ENCODE data around the gene GFRAL. TPM values are rescaled to one million over a fixed set of nuclear protein-coding genes. Genes with fewer than 3 reads are reported as not detected.

Gene GFRAL
- total RNA-seq, 1 experiment from 2014 or later, result not detected

DNA sequence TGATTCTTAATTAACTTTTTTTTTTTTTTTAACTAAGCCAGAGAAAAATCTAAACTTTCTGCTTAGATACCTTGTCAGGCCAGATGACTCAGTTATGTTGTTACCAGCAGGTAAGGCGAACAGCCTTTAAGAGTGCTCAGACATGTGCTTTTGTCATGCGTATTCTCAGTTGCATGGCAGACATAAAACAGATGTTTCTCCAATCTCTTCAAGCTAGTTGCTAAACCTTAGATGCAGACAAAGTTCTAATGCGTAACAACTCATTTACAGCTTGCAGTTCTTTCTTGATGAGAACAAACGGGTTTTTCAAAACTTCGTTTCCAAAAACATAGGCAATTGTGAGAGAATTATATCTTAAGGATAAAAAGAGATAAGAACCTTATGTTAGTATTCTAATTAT lies 49.6 kb upstream of the GFRAL start:
- Histone ChIP-seq H3K9me2 (ENCODE audit: insufficient read depth) (no peaks in the 10 kb centered on the region), H3K9me3 (ENCODE audit: control insufficient read depth in 1 of 2, insufficient read depth in 1 of 2, low read depth in 1 of 2, low read length in 2 of 2) (no peaks in the 10 kb centered on the region), H3K4me1 (ENCODE audit: control insufficient read depth in 1 of 2, insufficient read depth in 2 of 2, low read length in 2 of 2) (0 out of 4 replicates have a peak, but pooled peaks cover 0 to 4% of the 10 kb centered on the region in 2 experiments), H3K4me2 (ENCODE audit: low read length) (no peak overlapping the region), H3K27ac (ENCODE audit: low read depth, low read length) (no peak overlapping the region), H3K9ac (ENCODE audit: low read length) (no peak overlapping the region), H3K4me3 (replicated peaks in 1 of 2; ENCODE audit: low read depth in 1 of 2, low read length in 2 of 2) (no peak overlapping the region), H2AFZ (ENCODE audit: low read depth, low read length, poor library complexity, severe bottlenecking) (no peak overlapping the region), H3K79me2 (ENCODE audit: insufficient read depth, low read length) (no peaks in the 10 kb centered on the region), H3K36me3 (ENCODE audit: control insufficient read depth in 1 of 2, insufficient read depth in 2 of 2, low read length in 2 of 2) (no peaks in the 10 kb centered on the region), H3K27me3 (ENCODE audit: insufficient read depth, low read length) (0 out of 2 replicates have a peak, but pooled peaks cover 4% of the 10 kb centered on the region), H4K20me1 (ENCODE audit: insufficient read depth) (no peaks in the 10 kb centered on the region)
- BruUV-seq (replicated peaks), result no TSS peak
- intact Hi-C loops (cut with micrococcal nuclease), result loop anchor here (5.0 kb wide), 3 partner anchors 160 to 1015 kb away; no protein-coding TSS in a partner anchor
- ChIA-PET POLR2A (no interaction called here), RAD21 (ENCODE audit: low non-redundant PET in 1 of 2, low total read pairs in 2 of 2, uncharacterized antibody in 2 of 2, unreplicated experiment in 2 of 2) (no interaction called here), CTCF (interaction anchor here (1.0 to 2.3 kb wide), 2 partner anchors 168 to 675 kb away, joined by 5 to 29 read pairs; no protein-coding TSS in a partner anchor)
- DNase-seq (ENCODE audit: low read depth, low spot score) (no peak), ATAC-seq (no peak)
- TF ChIP-seq RAD21 (IDR thresholded peaks at IDR 0.05; ENCODE audit: low read depth) (no peak), ZNF274 (IDR thresholded peaks at IDR 0.05; ENCODE audit: low read depth, low read length) (no peak), POLR2AphosphoS5 (IDR thresholded peaks at IDR 0.05; ENCODE audit: low read depth, low read length) (no peak), YY1 (IDR thresholded peaks at IDR 0.05; ENCODE audit: extremely low read depth, insufficient replicate concordance, low read depth, low read length) (no peak), EGR1 (IDR thresholded peaks at IDR 0.05; ENCODE audit: low read depth) (no peak), ELF1 (IDR thresholded peaks at IDR 0.05; ENCODE audit: borderline replicate concordance, low read depth) (no peak), CBX3 (IDR thresholded peaks at IDR 0.05; ENCODE audit: low read depth) (no peak), POLR2A (IDR thresholded peaks at IDR 0.05; ENCODE audit: borderline replicate concordance, extremely low read depth, insufficient read depth, insufficient read length) (no peak), EZH2 (IDR thresholded peaks at IDR 0.05) (no peak), ZFX (IDR thresholded peaks at IDR 0.05) (no peak), TCF7L2 (IDR thresholded peaks at IDR 0.05; ENCODE audit: borderline replicate concordance, extremely low read depth, insufficient read depth, insufficient read length) (no peak), JUND (IDR thresholded peaks at IDR 0.05) (no peak), EZH2phosphoT487 (IDR thresholded peaks at IDR 0.05; ENCODE audit: borderline replicate concordance) (no peak), FOSL1 (IDR thresholded peaks at IDR 0.05; ENCODE audit: low read depth) (no peak)
- TF ChIP-seq, protein P1, sequence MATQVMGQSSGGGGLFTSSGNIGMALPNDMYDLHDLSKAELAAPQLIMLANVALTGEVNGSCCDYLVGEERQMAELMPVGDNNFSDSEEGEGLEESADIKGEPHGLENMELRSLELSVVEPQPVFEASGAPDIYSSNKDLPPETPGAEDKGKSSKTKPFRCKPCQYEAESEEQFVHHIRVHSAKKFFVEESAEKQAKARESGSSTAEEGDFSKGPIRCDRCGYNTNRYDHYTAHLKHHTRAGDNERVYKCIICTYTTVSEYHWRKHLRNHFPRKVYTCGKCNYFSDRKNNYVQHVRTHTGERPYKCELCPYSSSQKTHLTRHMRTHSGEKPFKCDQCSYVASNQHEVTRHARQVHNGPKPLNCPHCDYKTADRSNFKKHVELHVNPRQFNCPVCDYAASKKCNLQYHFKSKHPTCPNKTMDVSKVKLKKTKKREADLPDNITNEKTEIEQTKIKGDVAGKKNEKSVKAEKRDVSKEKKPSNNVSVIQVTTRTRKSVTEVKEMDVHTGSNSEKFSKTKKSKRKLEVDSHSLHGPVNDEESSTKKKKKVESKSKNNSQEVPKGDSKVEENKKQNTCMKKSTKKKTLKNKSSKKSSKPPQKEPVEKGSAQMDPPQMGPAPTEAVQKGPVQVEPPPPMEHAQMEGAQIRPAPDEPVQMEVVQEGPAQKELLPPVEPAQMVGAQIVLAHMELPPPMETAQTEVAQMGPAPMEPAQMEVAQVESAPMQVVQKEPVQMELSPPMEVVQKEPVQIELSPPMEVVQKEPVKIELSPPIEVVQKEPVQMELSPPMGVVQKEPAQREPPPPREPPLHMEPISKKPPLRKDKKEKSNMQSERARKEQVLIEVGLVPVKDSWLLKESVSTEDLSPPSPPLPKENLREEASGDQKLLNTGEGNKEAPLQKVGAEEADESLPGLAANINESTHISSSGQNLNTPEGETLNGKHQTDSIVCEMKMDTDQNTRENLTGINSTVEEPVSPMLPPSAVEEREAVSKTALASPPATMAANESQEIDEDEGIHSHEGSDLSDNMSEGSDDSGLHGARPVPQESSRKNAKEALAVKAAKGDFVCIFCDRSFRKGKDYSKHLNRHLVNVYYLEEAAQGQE (IDR thresholded peaks at IDR 0.05; ENCODE audit: low read depth), result no peak
- TF ChIP-seq, protein P2, sequence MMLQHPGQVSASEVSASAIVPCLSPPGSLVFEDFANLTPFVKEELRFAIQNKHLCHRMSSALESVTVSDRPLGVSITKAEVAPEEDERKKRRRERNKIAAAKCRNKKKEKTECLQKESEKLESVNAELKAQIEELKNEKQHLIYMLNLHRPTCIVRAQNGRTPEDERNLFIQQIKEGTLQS (IDR thresholded peaks at IDR 0.05), result no peak

Data from HCT116 (cell line).